GM23338 (cell line): ENCODE measurements around the gene ALCAM. TPM values are rescaled to one million over a fixed set of nuclear protein-coding genes. Genes with fewer than 3 reads are reported as not detected.

Experiments used
- ATAC-seq: fragments of 200-7000 bp; cut with Tn5 transposase; 3 replicates; pipeline ENCODE4 v1.9.1; 2020
- DNase-seq: peaks from one replicate; pipeline ENCODE4 v3.0.0-alpha.2; 2015; ENCODE audit warnings: low spot score
- H2AFZ ChIP-seq: fragments of 200-600 bp; sonication (generic); 2 replicates; pipeline ENCODE4 v1.8.0; 2016; ENCODE audit warnings: antibody characterized with exemption, mild to moderate bottlenecking, moderate library complexity
- H3F3A ChIP-seq: fragments of 200-600 bp; sonication (generic); replicated peaks from 2 replicates; pipeline ENCODE4 v1.8.0; 2017; ENCODE audit warnings: antibody characterized with exemption, mixed run types, low read depth
- H3K27ac ChIP-seq: fragments of 200-600 bp; sonication (generic); 2 replicates; pipeline ENCODE4 v1.6.1; 2016; ENCODE audit warnings: low read depth
- H3K27me3 ChIP-seq: fragments of 200-600 bp; sonication (generic); 2 replicates; pipeline ENCODE4 v1.8.0; 2016; ENCODE audit warnings: mild to moderate bottlenecking, mixed run types, moderate library complexity; ENCODE audit not compliant: insufficient read depth
- H3K36me3 ChIP-seq: fragments of 200-600 bp; sonication (generic); 2 replicates; pipeline ENCODE4 v1.8.0; 2016; ENCODE audit warnings: mild to moderate bottlenecking; ENCODE audit not compliant: insufficient read depth
- H3K4me1 ChIP-seq: fragments of 200-600 bp; sonication (generic); 2 replicates; pipeline ENCODE4 v1.8.0; 2016; ENCODE audit warnings: mild to moderate bottlenecking, moderate library complexity; ENCODE audit not compliant: insufficient read depth
- H3K4me2 ChIP-seq: fragments of 200-600 bp; sonication (generic); 2 replicates; pipeline ENCODE4 v1.7.1; 2017; ENCODE audit warnings: mixed run types
- H3K4me3 ChIP-seq: fragments of 200-600 bp; sonication (generic); 2 replicates; pipeline ENCODE4 v1.6.1; 2016; ENCODE audit warnings: mixed run types
- H3K79me2 ChIP-seq: fragments of 200-600 bp; sonication (generic); replicated peaks from 2 replicates; pipeline ENCODE4 v1.8.0; 2017; ENCODE audit warnings: mild to moderate bottlenecking; ENCODE audit not compliant: insufficient read depth
- H3K9me2 ChIP-seq: fragments of 200-600 bp; sonication (generic); 2 replicates; pipeline ENCODE4 v1.8.0; 2017; ENCODE audit not compliant: insufficient read depth
- H4K20me1 ChIP-seq: fragments of 200-600 bp; sonication (generic); replicated peaks from 2 replicates; pipeline ENCODE4 v1.8.0; 2017; ENCODE audit warnings: mild to moderate bottlenecking; ENCODE audit not compliant: insufficient read depth
- H3K27ac Mint-ChIP-seq: 2 replicates; pipeline ENCODE4 v1.8.0; 2020; ENCODE audit warnings: inconsistent platforms, mild to moderate bottlenecking, moderate library complexity, mixed read lengths
- H3K27me3 Mint-ChIP-seq: 3 replicates; pipeline ENCODE4 v1.8.0; 2022; ENCODE audit warnings: low read depth, mild to moderate bottlenecking, moderate library complexity, mixed read lengths, inconsistent platforms; ENCODE audit not compliant: insufficient read depth, poor library complexity
- H3K36me3 Mint-ChIP-seq: 3 replicates; pipeline ENCODE4 v1.8.0; 2021; ENCODE audit warnings: low read depth, mild to moderate bottlenecking, inconsistent platforms, moderate library complexity, mixed read lengths
- H3K4me1 Mint-ChIP-seq: 3 replicates; pipeline ENCODE4 v1.8.0; 2020; ENCODE audit warnings: mild to moderate bottlenecking, inconsistent platforms, mixed read lengths
- H3K4me3 Mint-ChIP-seq: 3 replicates; pipeline ENCODE4 v1.8.0; 2021; ENCODE audit warnings: moderate library complexity, mild to moderate bottlenecking, inconsistent platforms, mixed read lengths
- H3K9me3 Mint-ChIP-seq: 3 replicates; pipeline ENCODE4 v1.8.0; 2020; ENCODE audit warnings: moderate library complexity, mild to moderate bottlenecking, inconsistent platforms, mixed read lengths
- CREB1 ChIP-seq: fragments of 250-450 bp; sonication (Bioruptor Pico); IDR thresholded peaks from 2 replicates; pipeline ENCODE4 v1.5.0; 2020; ENCODE audit warnings: low read depth, mild to moderate bottlenecking, moderate library complexity
- CTCF ChIP-seq, 2 experiments: fragments of 200-600 bp in 1 of 2; sonication (generic) in 1 of 2; conservative IDR thresholded peaks; 2 replicates each; pipeline versions ENCODE4 v1.5.1 to v1.6.1; 2016 to 2017; ENCODE audit warnings: antibody characterized with exemption in 2 of 2, low read depth in 2 of 2, mild to moderate bottlenecking in 2 of 2, moderate library complexity in 1 of 2
- EZH2 ChIP-seq: fragments of 200-600 bp; sonication (generic); IDR thresholded peaks from one replicate; pipeline ENCODE4 v1.8.0; 2017; ENCODE audit warnings: antibody characterized with exemption, mild to moderate bottlenecking, low read depth; ENCODE audit not compliant: unreplicated experiment
- EZH2phosphoT487 ChIP-seq: fragments of 200-600 bp; sonication (generic); IDR thresholded peaks from one replicate; pipeline ENCODE4 v1.8.1; 2018; ENCODE audit warnings: antibody characterized with exemption; ENCODE audit not compliant: unreplicated experiment
- NANOG ChIP-seq: IDR thresholded peaks from 2 replicates; pipeline ENCODE4 v1.6.1; 2016; ENCODE audit warnings: antibody characterized with exemption, borderline replicate concordance
- POLR2AphosphoS5 ChIP-seq: IDR thresholded peaks from 2 replicates; pipeline ENCODE4 v1.6.1; 2016; ENCODE audit warnings: antibody characterized with exemption, low read depth
- REST ChIP-seq: IDR thresholded peaks from one replicate; pipeline ENCODE4 v1.6.1; 2018; ENCODE audit warnings: antibody characterized with exemption; ENCODE audit not compliant: unreplicated experiment
- STAT1 ChIP-seq: IDR thresholded peaks from one replicate; pipeline ENCODE4 v1.6.1; 2016; ENCODE audit warnings: antibody characterized with exemption; ENCODE audit not compliant: unreplicated experiment
- ZNF114 ChIP-seq: fragments of 250-450 bp; sonication (Bioruptor Pico); IDR thresholded peaks from 2 replicates; pipeline ENCODE4 v1.5.0; 2020; ENCODE audit warnings: mild to moderate bottlenecking, moderate library complexity
- ZNF331 ChIP-seq: fragments of 250-450 bp; sonication (Bioruptor Pico); IDR thresholded peaks from 2 replicates; pipeline ENCODE4 v1.5.0; 2020; ENCODE audit warnings: low read depth, mild to moderate bottlenecking, moderate library complexity
- ZNF462 ChIP-seq: fragments of 250-450 bp; sonication (Bioruptor Pico); IDR thresholded peaks from 2 replicates; pipeline ENCODE4 v1.5.0; 2020; ENCODE audit warnings: mild to moderate bottlenecking, moderate library complexity
- polyA plus RNA-seq: library from polyadenylated mRNA; unstranded; fragments of >200 nt; fragmentation: Nextera tagmentation; extraction: Ambion mirVana; gene quantifications from 2 replicates; pipeline ENCODE4 v1.2.1, GENCODE V29; 2016
- total RNA-seq: library from RNA; depleted of rRNA; stranded (reverse); fragments of >200 nt; shearing (Covaris generic); gene quantifications from 2 replicates; pipeline ENCODE4 v1.2.3, GENCODE V29; 2014

Gene ALCAM
- total and polyA plus RNA-seq, 2 experiments from 2014 or later: 11.3 to 36.0 TPM

- H3K27me3 Mint-ChIP-seq: no peaks in the 10 kb centered on the region
- H3K4me1 ChIP-seq: no peaks in the 10 kb centered on the region
- H3K36me3 ChIP-seq: no peaks in the 10 kb centered on the region
- no peaks in the 10 kb centered on the region for H3K79me2 ChIP-seq
- DNase-seq (no peak), ATAC-seq (no peak)
- H3K27ac Mint-ChIP-seq: no peak overlapping the region
- no peak overlapping the region for H2AFZ ChIP-seq
- H3K36me3 Mint-ChIP-seq: no peaks in the 10 kb centered on the region
- H3K27me3 ChIP-seq: no peaks in the 10 kb centered on the region
- no peaks in the 10 kb centered on the region for H3K9me2 ChIP-seq
- no peak overlapping the region for H3K4me3 ChIP-seq
- TF ChIP-seq ZNF462 (CRISPR knock-in tag) (no peak), EZH2 (no peak), POLR2AphosphoS5 (no peak), ZNF114 (CRISPR knock-in tag) (no peak), CREB1 (CRISPR knock-in tag) (no peak), NANOG (no peak), STAT1 (no peak)
- no peak overlapping the region for H3K27ac ChIP-seq
- no peaks in the 10 kb centered on the region for H4K20me1 ChIP-seq
- no peaks in the 10 kb centered on the region for H3K9me3 Mint-ChIP-seq
- H3K4me1 Mint-ChIP-seq: no peaks in the 10 kb centered on the region
- no peak overlapping the region for H3K4me3 Mint-ChIP-seq
- no peaks in the 10 kb centered on the region for H3F3A ChIP-seq
- H3K4me2 ChIP-seq: no peak overlapping the region
Observed at GRCh38 chr3:105339946-105340345, 26.8 kb upstream of the ALCAM start.

- no peak overlapping the region for H3K27ac ChIP-seq
- Mint-ChIP-seq H3K4me1 (no peaks in the 10 kb centered on the region), H3K27me3 (no peaks in the 10 kb centered on the region), H3K9me3 (no peaks in the 10 kb centered on the region), H3K27ac (no peak overlapping the region), H3K4me3 (no peak overlapping the region), H3K36me3 (no peaks in the 10 kb centered on the region)
- H2AFZ ChIP-seq: no peak overlapping the region
- no peaks in the 10 kb centered on the region for H3K79me2 ChIP-seq
- DNase-seq: no peak
- no peaks in the 10 kb centered on the region for H3K36me3 ChIP-seq
- H3K27me3 ChIP-seq: no peaks in the 10 kb centered on the region
- H3K4me2 ChIP-seq: no peak overlapping the region
- no peak for ATAC-seq
- H3K4me3 ChIP-seq: no peak overlapping the region
- H3K4me1 ChIP-seq: no peaks in the 10 kb centered on the region
- H4K20me1 ChIP-seq: no peaks in the 10 kb centered on the region
- TF ChIP-seq REST: no peak
- no peak for TF ChIP-seq NANOG
- TF ChIP-seq ZNF331 (CRISPR knock-in tag): no peak
- no peak for TF ChIP-seq STAT1
- no peak for TF ChIP-seq CREB1 (CRISPR knock-in tag)
- no peak for TF ChIP-seq EZH2phosphoT487
- TF ChIP-seq CTCF (conservative IDR thresholded peaks at IDR 0.05; ENCODE audit: low read depth in 2 of 2): no peak
- TF ChIP-seq EZH2: no peak
- no peaks in the 10 kb centered on the region for H3K9me2 ChIP-seq
- H3F3A ChIP-seq: no peaks in the 10 kb centered on the region
Observed at GRCh38 chr3:105343991-105344390, 22.7 kb upstream of the ALCAM start.
